ENCODE data around the gene NOXA1.

DNA sequence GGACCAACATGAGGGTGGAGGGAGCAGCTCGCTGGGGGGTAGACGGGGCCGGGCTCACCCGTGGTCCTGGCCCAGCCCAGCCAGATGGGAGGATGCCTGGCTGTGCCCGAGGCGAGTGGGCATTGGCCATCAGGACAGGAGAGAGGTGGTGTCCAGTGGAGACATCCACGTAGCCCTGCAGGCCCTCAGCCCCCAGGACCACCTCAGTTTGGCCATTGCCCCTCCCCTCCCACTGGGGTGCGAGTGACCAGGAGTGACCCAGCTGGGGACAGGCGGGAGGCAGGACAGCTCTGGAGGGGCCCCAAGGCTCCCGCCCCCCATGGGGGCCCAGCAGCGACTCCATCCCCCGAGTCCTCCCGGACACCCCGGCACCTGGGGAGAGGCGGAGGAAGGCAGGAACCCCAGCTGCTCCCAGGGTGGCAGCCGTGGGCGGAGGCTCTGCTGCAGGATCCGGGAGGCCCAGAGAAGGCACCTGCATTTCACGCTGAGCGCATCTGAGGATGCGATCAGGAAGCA, 8.3 kb downstream of the NOXA1 start:
- TF ChIP-seq, protein P1, sequence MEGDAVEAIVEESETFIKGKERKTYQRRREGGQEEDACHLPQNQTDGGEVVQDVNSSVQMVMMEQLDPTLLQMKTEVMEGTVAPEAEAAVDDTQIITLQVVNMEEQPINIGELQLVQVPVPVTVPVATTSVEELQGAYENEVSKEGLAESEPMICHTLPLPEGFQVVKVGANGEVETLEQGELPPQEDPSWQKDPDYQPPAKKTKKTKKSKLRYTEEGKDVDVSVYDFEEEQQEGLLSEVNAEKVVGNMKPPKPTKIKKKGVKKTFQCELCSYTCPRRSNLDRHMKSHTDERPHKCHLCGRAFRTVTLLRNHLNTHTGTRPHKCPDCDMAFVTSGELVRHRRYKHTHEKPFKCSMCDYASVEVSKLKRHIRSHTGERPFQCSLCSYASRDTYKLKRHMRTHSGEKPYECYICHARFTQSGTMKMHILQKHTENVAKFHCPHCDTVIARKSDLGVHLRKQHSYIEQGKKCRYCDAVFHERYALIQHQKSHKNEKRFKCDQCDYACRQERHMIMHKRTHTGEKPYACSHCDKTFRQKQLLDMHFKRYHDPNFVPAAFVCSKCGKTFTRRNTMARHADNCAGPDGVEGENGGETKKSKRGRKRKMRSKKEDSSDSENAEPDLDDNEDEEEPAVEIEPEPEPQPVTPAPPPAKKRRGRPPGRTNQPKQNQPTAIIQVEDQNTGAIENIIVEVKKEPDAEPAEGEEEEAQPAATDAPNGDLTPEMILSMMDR (IDR thresholded peaks at IDR 0.05) = no peak
- TF ChIP-seq POLR2A (IDR thresholded peaks at IDR 0.05) = no peak

Data from testis (tissue), 2 donors.